ENCODE results near the gene MAG.

The MAG gene

GRCh38 chr19:35291916-35292315, at the start of gene MAG:
Gene MAG (plus strand): TSS chr19:35292161. CDS start chr19:35295409, 3,248 bp downstream.
- no peak for DNase-seq

GRCh38 chr19:35246466-35247092, 45.4 kb upstream of the MAG start:
- DNase-seq: no peak

GRCh38 chr19:35247526-35248309, 44.2 kb upstream of the MAG start:
- no peak for DNase-seq

GRCh38 chr19:35248310-35249145, 43.4 kb upstream of the MAG start, which contains the start of gene LSR:
Gene LSR (plus strand): TSS chr19:35249002. CDS start chr19:35249023, 21 bp downstream.
- no peak for DNase-seq

GRCh38 chr19:35249146-35249847, 42.7 kb upstream of the MAG start:
- DNase-seq: no peak

GRCh38 chr19:35249848-35250711, 41.9 kb upstream of the MAG start:
- DNase-seq: no peak

- no peak for DNase-seq
These were observed 40.5 kb upstream of the MAG start for GRCh38 chr19:35251456-35251855.

- DNase-seq: no peak
These were observed 38.4 kb upstream of the MAG start for GRCh38 chr19:35253316-35254286.

GRCh38 chr19:35254341-35255297, 37.3 kb upstream of the MAG start:
- no peak for DNase-seq

- DNase-seq: no peak
These were observed 35.4 kb upstream of the MAG start for GRCh38 chr19:35256566-35256965.

GRCh38 chr19:35257113-35257461, 34.9 kb upstream of the MAG start:
- DNase-seq: no peak

- no peak for DNase-seq
These were observed 31.2 kb upstream of the MAG start for GRCh38 chr19:35260694-35261304.

GRCh38 chr19:35261356-35262100, 30.4 kb upstream of the MAG start:
- DNase-seq: no peak

- DNase-seq: no peak
These were observed 29.7 kb upstream of the MAG start for GRCh38 chr19:35262101-35262761.

- DNase-seq: peak; percentile 32
These were observed 27.5 kb upstream of the MAG start for GRCh38 chr19:35264268-35265125.

GRCh38 chr19:35265126-35265899, 26.6 kb upstream of the MAG start:
- DNase-seq: no peak
